Mucosa of descending colon (tissue), 3 donors: ENCODE data around the gene PLPPR5. TPM values are rescaled to one million over a fixed set of nuclear protein-coding genes. Genes with fewer than 3 reads are reported as not detected.

Experiments used
- ATAC-seq: fragments of 200-7000 bp; cut with Tn5 transposase; one replicate; pipeline ENCODE4 v1.9.1; 2020; ENCODE audit warnings: mild to moderate bottlenecking, moderate library complexity
- DNase-seq, 3 donors: peaks; one replicate each; pipeline ENCODE4 v3.0.0-alpha.2; 2020
- H3K36me3 ChIP-seq: fragments of 200-600 bp; one replicate; pipeline ENCODE4 v1.8.0; 2021; ENCODE audit warnings: low read depth, mild to moderate bottlenecking
- H3K4me1 ChIP-seq: fragments of 200-600 bp; one replicate; pipeline ENCODE4 v1.8.0; 2021; ENCODE audit warnings: low read depth, mild to moderate bottlenecking
- H3K4me3 ChIP-seq: fragments of 200-600 bp; one replicate; pipeline ENCODE4 v1.8.0; 2021; ENCODE audit warnings: mild to moderate bottlenecking
- H3K9me3 ChIP-seq: fragments of 200-600 bp; one replicate; pipeline ENCODE4 v1.8.0; 2021; ENCODE audit warnings: mild to moderate bottlenecking
- intact Hi-C, 2 donors: fragments of 100-400 bp; cut with DNase I in 1 of 2; cut with micrococcal nuclease in 1 of 2; formaldehyde crosslinking; loops; one replicate each; pipeline versions ENCODE4 v1.11.0 to v1.11.1; 2022; cut with DNase I, micrococcal nuclease
- total RNA-seq, 3 donors: library from RNA; stranded (reverse); fragmentation: NEBNext Ultra II Directional in 2 of 3; extraction: Animal tissue kit (Norgen Biotek cat#: 25700) in 2 of 3; gene quantifications; one replicate each; pipeline versions ENCODE4 v1.2.1 to v1.2.4, GENCODE V29; 2021 to 2023
- TF ChIP-seq, protein P1 (sequence below): fragments of 200-600 bp; IDR thresholded peaks from one replicate; pipeline ENCODE4 v1.8.0; 2022; ENCODE audit warnings: antibody characterized with exemption, mild to moderate bottlenecking
- donor health status: DM: no; HTN: no; CAD: no; lungs with moderate emphysema.
- donor health status: DM: no; HTN: no; CAD: no.
- donor health status: DM: no; HTN: yes; CAD: no.

PLPPR5 gene
- total RNA-seq, 3 donors from 2014 or later = 0.38 TPM; not detected in 2

DNA sequence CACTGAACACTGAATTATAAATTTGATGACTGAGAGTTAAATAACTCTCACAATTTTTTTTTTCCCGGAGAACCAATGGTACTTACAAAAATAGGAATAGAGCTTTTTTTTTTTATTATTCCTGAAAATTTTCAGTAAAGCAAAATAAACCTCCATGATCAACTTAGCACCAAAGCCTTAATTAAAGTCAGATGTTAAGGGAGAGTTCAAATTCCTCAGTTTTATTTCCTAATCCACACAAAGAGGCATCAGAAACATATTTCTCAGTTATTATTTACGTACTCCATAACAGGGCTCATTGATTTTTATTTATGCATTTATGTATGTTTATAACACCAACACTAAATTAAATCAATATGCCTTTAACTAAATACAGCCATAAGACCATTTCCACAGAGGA is 55.5 kb downstream of the PLPPR5 start:
- ATAC-seq (no peak), DNase-seq (no peak)
- TF ChIP-seq, protein P1, sequence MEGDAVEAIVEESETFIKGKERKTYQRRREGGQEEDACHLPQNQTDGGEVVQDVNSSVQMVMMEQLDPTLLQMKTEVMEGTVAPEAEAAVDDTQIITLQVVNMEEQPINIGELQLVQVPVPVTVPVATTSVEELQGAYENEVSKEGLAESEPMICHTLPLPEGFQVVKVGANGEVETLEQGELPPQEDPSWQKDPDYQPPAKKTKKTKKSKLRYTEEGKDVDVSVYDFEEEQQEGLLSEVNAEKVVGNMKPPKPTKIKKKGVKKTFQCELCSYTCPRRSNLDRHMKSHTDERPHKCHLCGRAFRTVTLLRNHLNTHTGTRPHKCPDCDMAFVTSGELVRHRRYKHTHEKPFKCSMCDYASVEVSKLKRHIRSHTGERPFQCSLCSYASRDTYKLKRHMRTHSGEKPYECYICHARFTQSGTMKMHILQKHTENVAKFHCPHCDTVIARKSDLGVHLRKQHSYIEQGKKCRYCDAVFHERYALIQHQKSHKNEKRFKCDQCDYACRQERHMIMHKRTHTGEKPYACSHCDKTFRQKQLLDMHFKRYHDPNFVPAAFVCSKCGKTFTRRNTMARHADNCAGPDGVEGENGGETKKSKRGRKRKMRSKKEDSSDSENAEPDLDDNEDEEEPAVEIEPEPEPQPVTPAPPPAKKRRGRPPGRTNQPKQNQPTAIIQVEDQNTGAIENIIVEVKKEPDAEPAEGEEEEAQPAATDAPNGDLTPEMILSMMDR = no peak
- intact Hi-C loops = no loop called here
- H3K4me1 ChIP-seq = no peaks in the 10 kb centered on the region
- no peaks in the 10 kb centered on the region for H3K36me3 ChIP-seq
- no peaks in the 10 kb centered on the region for H3K9me3 ChIP-seq
- H3K4me3 ChIP-seq = no peak overlapping the region

DNA sequence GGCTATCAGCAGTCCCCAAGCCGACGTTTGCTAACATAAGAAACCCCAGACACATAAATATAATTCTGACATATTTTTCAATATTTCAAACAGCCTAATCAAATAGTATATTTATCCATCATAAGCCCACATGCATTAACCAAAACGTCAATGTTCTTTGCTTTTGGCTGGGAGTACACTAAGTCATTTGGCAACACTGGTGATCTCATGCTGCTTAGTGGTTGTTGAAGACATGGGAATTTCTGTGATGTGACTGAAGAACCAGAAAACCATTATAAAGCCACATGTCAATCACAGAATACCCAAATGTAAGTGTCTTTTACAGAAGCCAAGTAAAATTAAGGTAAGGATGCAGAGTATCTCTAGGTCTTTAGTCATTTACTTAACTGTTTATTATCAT is 57.6 kb downstream of the PLPPR5 start:
- intact Hi-C loops = no loop called here
- ATAC-seq (no peak), DNase-seq (no peak)
- no peaks in the 10 kb centered on the region for H3K9me3 ChIP-seq
- no peaks in the 10 kb centered on the region for H3K4me1 ChIP-seq
- TF ChIP-seq, protein P1 = no peak
- no peaks in the 10 kb centered on the region for H3K36me3 ChIP-seq
- H3K4me3 ChIP-seq = no peak overlapping the region

DNA sequence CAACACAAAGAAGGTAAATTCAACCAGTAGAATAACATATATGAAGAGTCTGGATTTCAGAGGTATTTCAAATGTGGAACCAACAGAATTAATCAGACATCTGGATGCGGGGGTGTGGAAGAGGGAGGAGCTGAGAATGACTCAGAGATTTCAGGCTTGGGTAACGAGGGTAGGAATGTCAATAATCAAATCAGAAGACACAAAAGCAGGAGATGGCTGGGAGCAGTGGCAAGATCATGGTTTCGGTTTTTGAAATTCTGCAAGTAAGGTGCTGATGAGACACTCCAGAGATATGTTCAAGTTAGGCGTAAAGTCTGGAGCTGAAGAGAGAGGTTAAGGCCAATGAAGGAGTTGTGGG is 64.0 kb downstream of the PLPPR5 start:
- Histone ChIP-seq H3K36me3 (no peaks in the 10 kb centered on the region), H3K4me1 (no peaks in the 10 kb centered on the region), H3K4me3 (no peak overlapping the region), H3K9me3 (no peaks in the 10 kb centered on the region)
- intact Hi-C loops = no loop called here
- DNase-seq (no peak), ATAC-seq (no peak)
- TF ChIP-seq, protein P1 = no peak

DNA sequence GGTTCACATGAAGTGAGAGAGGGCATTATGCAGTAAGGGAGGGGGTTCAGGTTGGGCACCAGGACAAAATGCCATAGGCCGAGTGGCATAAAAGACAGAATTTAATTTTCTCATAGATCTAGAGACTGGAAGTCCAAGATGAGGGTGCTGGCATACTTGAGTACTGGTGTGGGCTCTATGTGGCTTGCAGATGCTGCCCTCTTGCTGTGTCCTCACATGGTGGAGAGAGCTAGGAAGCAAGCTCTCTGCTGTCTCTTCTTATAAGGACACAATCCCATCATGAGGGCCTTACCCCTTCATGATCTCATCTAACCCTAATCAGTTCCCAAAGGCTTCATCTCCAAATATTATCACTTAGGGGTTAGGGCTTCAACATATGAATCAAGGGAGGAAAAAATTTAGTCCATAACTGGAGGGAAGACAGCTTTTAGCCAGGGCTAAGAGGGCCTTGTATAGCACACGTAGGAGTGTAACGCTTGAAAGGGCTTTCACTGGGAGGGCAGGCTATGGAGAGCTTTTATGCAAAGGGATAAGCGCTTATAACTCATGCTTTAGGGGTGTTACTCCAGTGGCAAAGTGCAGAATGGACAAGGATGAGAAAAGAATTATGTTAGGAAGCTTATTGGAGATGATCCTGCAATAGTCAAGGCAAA is 64.5 kb downstream of the PLPPR5 start:
- ATAC-seq (no peak), DNase-seq (peak in 1 of 3 donors; percentile 7)
- Histone ChIP-seq H3K4me1 (no peaks in the 10 kb centered on the region), H3K9me3 (no peaks in the 10 kb centered on the region), H3K36me3 (no peaks in the 10 kb centered on the region), H3K4me3 (no peak overlapping the region)
- TF ChIP-seq, protein P1 = no peak
- intact Hi-C loops = no loop called here

DNA sequence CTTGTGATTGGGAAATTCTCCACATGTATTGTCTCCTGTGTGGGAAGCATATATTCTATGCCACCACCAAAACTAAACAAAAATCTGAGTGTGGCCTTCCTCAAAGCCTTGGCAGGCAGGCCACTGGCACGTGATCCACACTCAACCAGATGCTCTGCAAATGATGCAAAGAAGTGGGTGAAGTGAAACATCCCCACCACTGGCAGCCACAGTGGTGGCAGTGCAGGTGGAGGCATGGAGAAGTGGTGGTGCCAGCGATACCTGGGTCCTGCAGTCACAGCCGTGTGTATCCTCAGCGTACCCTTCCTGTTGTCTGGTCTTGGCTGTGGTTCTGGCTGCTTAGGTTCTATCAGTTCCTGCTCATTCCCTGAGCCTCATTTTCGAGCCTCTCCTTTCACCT is 65.2 kb downstream of the PLPPR5 start:
- TF ChIP-seq, protein P1 = no peak
- no peaks in the 10 kb centered on the region for H3K4me1 ChIP-seq
- intact Hi-C loops = no loop called here
- DNase-seq (no peak), ATAC-seq (no peak)
- no peaks in the 10 kb centered on the region for H3K9me3 ChIP-seq
- H3K4me3 ChIP-seq = no peak overlapping the region
- H3K36me3 ChIP-seq = no peaks in the 10 kb centered on the region

DNA sequence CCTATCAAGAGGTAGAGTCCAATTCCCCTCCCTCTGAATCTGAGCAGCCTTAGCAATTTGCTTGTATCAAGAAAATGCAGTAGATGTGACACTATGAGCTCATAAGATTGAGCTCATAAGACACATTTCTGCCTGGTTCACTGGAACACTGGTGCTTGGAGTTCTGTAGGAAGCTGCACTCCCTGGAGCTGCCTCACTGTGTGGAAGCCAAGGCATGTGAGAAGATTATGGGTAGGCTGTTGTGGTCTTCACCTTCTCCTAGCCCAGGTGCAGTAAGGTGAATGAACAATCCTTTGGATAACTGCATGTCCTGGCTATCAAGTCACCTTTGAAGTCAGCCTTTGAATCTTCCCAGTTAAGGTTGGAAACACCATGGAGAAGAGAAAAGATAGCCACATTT is 67.3 kb downstream of the PLPPR5 start:
- intact Hi-C loops = no loop called here
- TF ChIP-seq, protein P1 = no peak
- DNase-seq = no peak
- Histone ChIP-seq H3K36me3 (no peaks in the 10 kb centered on the region), H3K4me1 (no peaks in the 10 kb centered on the region), H3K9me3 (no peaks in the 10 kb centered on the region), H3K4me3 (no peak overlapping the region)
- no peak for ATAC-seq
